ENCODE data around the gene CD83.

CD83 gene

DNA sequence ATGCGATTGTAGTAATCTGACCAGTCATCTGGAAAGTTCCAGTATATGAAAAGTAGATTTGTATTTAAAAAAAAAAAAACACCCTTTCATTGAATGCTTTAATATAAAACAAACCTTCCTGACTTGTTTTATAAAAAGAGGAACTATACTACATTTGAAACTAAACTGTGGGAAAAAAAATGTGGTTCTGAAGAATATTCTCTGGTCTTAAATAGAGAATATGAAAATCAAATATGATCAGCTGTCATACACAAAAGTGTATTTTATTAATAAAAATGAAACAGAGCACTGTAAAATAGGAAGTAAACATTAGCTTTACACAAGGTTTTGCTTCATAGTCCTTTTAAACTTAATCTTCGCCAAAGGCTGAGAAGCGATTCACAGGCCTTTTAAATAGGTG lies 25.3 kb upstream of the CD83 start:
- DNase-seq = no peak

- DNase-seq = no peak
These were observed 24.5 kb upstream of the CD83 start for GRCh38 chr6:14092838-14093789.

DNA sequence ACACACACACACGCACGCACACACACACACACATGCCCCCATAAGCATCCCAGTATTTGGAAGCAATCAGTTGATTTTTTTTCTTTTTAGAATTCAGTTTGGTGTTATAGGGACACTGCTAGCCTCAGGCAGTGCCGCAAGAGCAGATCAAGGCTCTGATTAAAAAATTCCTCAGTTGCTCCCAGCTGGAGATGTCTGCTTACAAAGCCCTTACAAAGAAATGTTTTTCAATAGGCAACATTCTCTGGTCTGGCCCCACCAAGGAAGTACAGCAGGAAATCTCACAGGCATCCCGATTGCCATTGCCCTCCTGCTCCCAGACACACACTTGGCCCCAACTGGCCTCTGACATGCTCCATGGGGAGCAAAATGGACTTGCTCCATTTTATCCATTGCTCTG lies 22.9 kb upstream of the CD83 start:
- DNase-seq = no peak

DNA sequence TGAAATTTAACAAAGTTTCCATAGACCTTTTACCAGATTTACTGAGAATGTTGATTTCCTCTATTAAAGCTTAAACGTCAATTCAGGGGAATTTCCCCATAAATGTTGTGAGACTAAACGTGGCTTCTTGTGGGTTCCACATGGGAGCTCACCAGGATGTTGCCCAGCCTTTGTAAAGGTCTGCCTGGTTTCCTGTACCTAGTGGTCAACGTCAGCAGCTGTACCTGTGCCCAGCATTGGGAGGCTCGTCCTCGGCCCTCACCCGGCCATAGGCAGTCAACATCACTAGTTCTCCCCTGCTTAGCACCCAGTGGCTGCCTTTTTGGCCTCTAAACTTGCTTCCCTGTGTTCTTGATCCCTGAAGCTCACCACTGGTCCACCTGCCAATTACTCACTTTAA lies 22.1 kb upstream of the CD83 start:
- DNase-seq = no peak

DNA sequence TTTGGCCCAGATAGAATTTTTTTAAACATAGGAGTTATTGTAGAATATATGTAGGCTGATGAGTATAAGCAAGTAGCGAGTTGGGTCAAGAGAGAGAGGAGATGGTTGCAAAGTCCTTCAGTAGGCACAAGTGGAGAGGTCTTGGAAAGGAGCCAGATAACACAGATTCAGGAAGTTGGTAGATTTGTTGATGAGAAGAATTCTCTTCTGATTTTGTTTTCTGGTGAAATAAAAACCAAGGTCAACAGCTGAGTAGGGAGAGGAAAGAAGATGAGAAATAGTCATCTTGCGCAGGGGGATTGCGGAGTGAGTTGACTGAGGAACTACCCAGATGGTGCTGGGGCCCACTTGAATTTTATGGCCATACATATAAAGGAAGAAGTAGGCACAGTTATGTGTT lies 17.4 kb upstream of the CD83 start:
- DNase-seq = no peak

GRCh38 chr6:14100966-14101365 lies 16.6 kb upstream of the CD83 start:
- no peak for DNase-seq

GRCh38 chr6:14102383-14102782 lies 15.2 kb upstream of the CD83 start:
- no peak for DNase-seq

DNA sequence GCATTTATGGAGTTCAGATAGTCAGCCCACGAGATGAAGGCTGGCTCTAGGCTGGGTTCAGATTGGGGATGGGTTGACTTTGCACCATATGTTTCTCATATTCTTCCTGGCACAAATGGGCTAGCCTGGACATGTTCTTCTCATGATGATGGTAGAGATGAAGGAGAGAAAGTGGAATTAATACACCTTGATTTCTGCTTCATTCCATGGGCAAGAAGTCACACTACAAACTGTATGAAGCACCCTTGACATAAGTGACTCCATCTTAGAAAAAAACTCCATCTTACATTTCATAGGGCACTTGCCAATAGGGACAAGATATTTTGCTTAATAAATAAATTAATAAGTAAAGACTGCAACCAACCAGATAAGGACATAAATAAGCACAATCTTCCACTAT lies 12.0 kb upstream of the CD83 start:
- no peak for DNase-seq

- no peak for DNase-seq
These were observed 10.6 kb upstream of the CD83 start for GRCh38 chr6:14107000-14107399.

- no peak for DNase-seq
These were observed 9.7 kb upstream of the CD83 start for GRCh38 chr6:14107711-14108494.

- DNase-seq = no peak
These were observed 8.8 kb upstream of the CD83 start for GRCh38 chr6:14108571-14109410.

DNA sequence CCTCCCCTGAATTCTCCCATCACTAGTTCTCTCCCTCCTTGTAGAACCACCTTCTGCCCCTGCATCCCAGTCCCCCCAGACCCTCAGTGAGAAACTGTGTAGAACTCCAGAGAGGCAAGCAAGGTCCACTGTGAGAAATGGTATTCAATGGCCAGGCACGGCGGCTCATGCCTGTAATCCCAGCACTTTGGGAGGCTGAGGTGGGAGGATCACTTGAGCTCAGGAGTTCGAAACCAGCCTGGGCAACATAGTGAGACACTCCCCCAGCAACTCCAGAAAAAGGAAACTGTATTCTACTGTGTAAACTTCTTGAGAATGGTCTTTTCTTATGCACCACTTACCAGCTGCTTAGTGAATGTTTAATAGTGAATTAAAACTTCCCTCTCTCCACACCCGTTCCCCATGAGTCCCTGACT lies 8.2 kb upstream of the CD83 start:
- DNase-seq = no peak

DNA sequence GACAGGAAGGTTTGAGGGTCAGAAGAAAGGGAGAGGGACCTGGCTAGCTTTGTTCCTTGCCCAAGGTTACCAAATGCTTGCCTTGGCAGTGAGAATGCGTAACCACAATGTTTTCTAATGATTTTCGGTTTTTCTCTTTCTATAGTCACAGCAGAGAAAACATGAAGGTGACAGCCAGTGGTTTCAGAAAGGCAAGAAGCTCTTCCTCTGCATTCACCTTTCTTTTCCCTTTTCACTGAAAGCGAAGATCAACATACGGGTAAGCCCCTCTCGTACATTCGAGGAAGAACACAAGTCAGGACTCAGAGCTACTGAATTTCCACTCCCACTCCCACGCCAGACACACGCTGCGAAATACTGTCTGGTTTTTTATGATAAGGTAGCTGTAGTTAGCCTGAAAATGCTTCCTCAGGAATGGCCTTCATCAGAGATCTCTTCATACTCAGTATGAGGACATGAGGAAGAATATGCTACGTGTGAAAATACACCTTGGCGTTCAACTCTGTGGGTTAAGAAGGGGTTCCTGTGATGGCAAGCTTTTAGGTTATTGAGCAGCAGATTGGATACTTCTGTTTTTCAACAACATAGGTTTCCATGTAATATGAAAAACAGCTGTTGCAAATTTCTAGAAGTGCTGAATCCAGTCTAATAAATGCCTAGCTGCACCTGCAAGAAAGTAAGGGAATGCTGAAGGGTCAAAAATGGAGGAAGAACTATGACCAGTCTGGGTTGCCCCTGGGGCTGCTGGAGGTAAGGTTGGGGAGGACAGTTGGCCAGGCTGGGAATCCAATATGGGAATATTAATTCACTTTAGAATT lies 7.4 kb upstream of the CD83 start:
- DNase-seq = no peak

DNA sequence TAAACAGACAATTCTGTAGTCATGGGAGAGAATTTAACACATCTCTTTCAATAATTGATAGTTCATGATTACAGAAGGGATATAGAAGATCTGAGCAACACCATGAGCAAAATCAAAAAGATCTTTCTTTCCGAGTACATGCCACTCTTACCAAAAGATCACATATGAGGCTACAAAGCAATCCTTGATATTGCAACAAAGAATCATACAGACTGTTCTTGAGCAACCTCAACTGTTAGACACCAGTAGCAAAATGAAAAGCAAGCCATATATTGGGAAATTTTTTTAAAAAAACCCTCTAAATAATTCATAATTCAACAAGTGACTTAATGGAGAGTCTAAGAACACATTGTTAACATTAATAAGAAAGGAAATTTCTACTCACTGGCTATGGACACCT lies 3.6 kb upstream of the CD83 start:
- DNase-seq = no peak

DNA sequence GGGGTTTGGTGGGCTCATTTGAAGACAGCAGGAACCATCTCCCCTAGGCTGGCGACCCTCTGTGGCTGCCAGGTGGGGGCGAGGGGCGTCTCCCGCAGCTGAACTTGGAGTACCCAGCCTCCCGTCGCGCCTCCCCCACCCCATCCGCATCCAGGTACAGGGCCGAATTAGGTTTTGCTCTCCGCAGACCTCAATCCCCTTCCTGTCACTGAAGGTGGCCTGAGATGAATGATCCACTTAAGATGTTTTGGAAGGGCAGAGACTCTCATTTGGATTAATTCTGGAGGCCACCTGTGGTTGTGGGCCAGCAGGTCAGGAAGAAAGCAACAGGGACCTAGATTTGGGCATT lies 493 bp downstream of the CD83 start:
- DNase-seq = no peak

- DNase-seq = no peak
These were observed 874 bp downstream of the CD83 start for GRCh38 chr6:14118446-14118845.

DNA sequence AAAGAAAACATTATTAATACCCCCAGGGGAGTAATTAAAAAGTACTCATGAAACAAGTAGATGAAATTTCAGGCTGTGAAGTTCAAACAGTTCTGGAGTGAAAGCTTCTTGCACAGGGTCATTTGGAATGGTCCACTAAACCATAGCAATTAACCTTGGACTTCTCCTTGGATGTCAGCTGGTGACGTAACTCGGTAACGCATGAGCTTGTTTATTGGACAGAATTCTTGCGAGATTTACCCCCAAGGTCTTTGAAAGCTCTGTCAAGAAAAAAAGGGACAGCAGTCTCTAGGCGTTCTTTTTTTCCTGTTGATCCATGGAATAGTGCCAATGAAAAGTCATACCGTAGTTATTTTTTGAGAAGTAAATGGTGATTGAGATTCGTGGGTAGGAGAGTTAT lies 2.2 kb downstream of the CD83 start:
- no peak for DNase-seq

DNA sequence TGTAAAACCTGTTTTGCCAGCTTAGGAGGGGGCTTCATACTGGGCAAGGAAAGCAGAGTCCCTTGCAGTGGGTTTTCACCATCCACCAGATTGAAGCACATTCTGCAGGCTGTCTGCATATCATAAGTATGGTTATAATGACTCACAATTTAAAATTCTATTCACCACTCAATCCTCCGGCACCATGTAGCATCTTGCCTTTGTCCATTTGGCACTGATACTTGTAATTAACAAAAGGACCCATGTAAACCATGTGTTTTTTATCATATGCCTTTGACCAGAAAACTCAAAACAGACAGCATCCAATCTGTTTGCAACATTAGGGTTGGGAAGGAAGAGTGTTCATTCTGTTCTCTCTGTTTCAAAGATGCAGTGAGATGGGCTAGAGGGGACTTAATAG lies 3.0 kb downstream of the CD83 start:
- no peak for DNase-seq

DNA sequence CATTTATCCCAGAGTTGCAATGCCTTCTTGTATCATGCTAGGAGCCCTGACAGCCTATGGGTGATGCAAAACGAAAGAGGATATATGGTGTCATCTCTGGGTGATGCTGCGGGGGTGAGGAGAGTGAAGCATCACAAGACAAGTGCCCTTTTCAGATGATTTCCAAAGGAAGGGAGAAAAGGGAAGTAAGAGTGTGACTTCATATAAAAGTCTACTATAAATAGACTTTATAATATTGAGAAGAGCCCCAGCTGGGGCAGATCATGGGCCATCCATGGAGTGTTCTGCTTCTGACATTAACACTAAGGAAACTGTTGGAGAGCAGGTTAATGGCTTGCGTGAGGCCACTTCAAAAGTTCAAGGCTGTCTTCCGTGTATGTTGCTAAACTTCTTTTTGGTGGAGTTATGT lies 4.4 kb downstream of the CD83 start:
- DNase-seq = no peak

- DNase-seq = no peak
These were observed 6.0 kb downstream of the CD83 start for GRCh38 chr6:14123386-14124111.

GRCh38 chr6:14125346-14125745 lies 7.8 kb downstream of the CD83 start:
- no peak for DNase-seq

- no peak for DNase-seq
These were observed 8.6 kb downstream of the CD83 start for GRCh38 chr6:14126191-14126590.

All from effector CD4-positive, alpha-beta T cell (primary cell).